DND-41 (cell line): ENCODE data around the gene POC1B.

Experiments
- ATAC-seq: fragments of 200-7000 bp; cut with Tn5 transposase; 3 replicates; pipeline ENCODE4 v1.9.1; 2021; ENCODE audit warnings: low read depth; ENCODE audit not compliant: insufficient read depth
- DNase-seq: peaks from one replicate; pipeline ENCODE4 v3.0.0-alpha.2; 2020
- H2AFZ ChIP-seq: 2 replicates; pipeline ENCODE4 v1.6.0; 2012; ENCODE audit warnings: low read depth, low read length
- H3K27ac ChIP-seq: 2 replicates; pipeline ENCODE4 v1.5.1; 2012; ENCODE audit warnings: low read length, inconsistent platforms
- H3K27me3 ChIP-seq: fragments of 200-600 bp; sonication (generic); 2 replicates; pipeline ENCODE4 v1.6.0; 2012; ENCODE audit warnings: low read length, mild to moderate bottlenecking, inconsistent platforms; ENCODE audit not compliant: insufficient read depth, poor library complexity
- H3K36me3 ChIP-seq: 2 replicates; pipeline ENCODE4 v1.5.1; 2012; ENCODE audit warnings: low read length, inconsistent platforms; ENCODE audit not compliant: insufficient read depth
- H3K4me1 ChIP-seq: 2 replicates; pipeline ENCODE4 v1.5.1; 2012; ENCODE audit warnings: mild to moderate bottlenecking, low read length; ENCODE audit not compliant: insufficient read depth
- H3K4me2 ChIP-seq: 2 replicates; pipeline ENCODE4 v1.6.0; 2012; ENCODE audit warnings: mild to moderate bottlenecking, moderate library complexity, low read length, inconsistent platforms; ENCODE audit not compliant: insufficient read depth
- H3K4me3 ChIP-seq, 2 experiments: fragments of 200-600 bp in 1 of 2; shearing (Covaris generic) in 1 of 2; 2 replicates each; pipeline ENCODE4 v1.5.1; 2012 to 2016; ENCODE audit warnings: inconsistent platforms in 2 of 2, low read length in 2 of 2, mild to moderate bottlenecking in 2 of 2, low read depth in 1 of 2, moderate library complexity in 1 of 2
- H3K79me2 ChIP-seq: 2 replicates; pipeline ENCODE4 v1.6.0; 2012; ENCODE audit warnings: low read length, inconsistent platforms; ENCODE audit not compliant: insufficient read depth
- H3K9ac ChIP-seq: 2 replicates; pipeline ENCODE4 v1.6.0; 2012; ENCODE audit warnings: low read depth, mild to moderate bottlenecking, inconsistent platforms, low read length, moderate library complexity
- H3K9me3 ChIP-seq: 2 replicates; pipeline ENCODE4 v1.5.1; 2012; ENCODE audit warnings: low read length, moderate library complexity, mild to moderate bottlenecking, inconsistent platforms; ENCODE audit not compliant: insufficient read depth, severe bottlenecking
- H4K20me1 ChIP-seq: 2 replicates; pipeline ENCODE4 v1.6.0; 2012; ENCODE audit warnings: low read length; ENCODE audit not compliant: insufficient read depth
- CTCF ChIP-seq: IDR thresholded peaks from 2 replicates; pipeline ENCODE4 v1.5.1; 2012; ENCODE audit warnings: borderline replicate concordance, low read length, moderate library complexity, mild to moderate bottlenecking; ENCODE audit not compliant: poor library complexity, severe bottlenecking; ENCODE audit errors: extremely low read depth
- EZH2 ChIP-seq: IDR thresholded peaks from 3 replicates; pipeline ENCODE4 v1.6.1; 2012; ENCODE audit warnings: borderline replicate concordance, low read depth, mild to moderate bottlenecking, moderate library complexity, low read length, inconsistent platforms; ENCODE audit not compliant: severe bottlenecking

Gene POC1B

GRCh38 chr12:89414322-89414721 is 111.5 kb downstream of the POC1B start:
- no peak overlapping the region for H3K4me3 ChIP-seq
- H4K20me1 ChIP-seq = no peaks in the 10 kb centered on the region
- no peaks in the 10 kb centered on the region for H3K4me1 ChIP-seq
- ATAC-seq (no peak), DNase-seq (no peak)
- no peaks in the 10 kb centered on the region for H3K36me3 ChIP-seq
- no peaks in the 10 kb centered on the region for H3K79me2 ChIP-seq
- no peak overlapping the region for H3K4me2 ChIP-seq
- no peaks in the 10 kb centered on the region for H3K9me3 ChIP-seq
- no peak overlapping the region for H3K27ac ChIP-seq
- H3K9ac ChIP-seq = no peak overlapping the region
- H3K27me3 ChIP-seq = no peaks in the 10 kb centered on the region
- no peak overlapping the region for H2AFZ ChIP-seq
- no peak for TF ChIP-seq CTCF
- TF ChIP-seq EZH2 = no peak

- no peaks in the 10 kb centered on the region for H3K36me3 ChIP-seq
- no peaks in the 10 kb centered on the region for H3K4me1 ChIP-seq
- TF ChIP-seq EZH2 (no peak), CTCF (no peak)
- ATAC-seq = no peak
- H3K79me2 ChIP-seq = no peaks in the 10 kb centered on the region
- DNase-seq = no peak
- no peak overlapping the region for H3K27ac ChIP-seq
- no peaks in the 10 kb centered on the region for H3K27me3 ChIP-seq
- no peak overlapping the region for H3K9ac ChIP-seq
- H4K20me1 ChIP-seq = no peaks in the 10 kb centered on the region
- no peak overlapping the region for H3K4me2 ChIP-seq
- no peak overlapping the region for H2AFZ ChIP-seq
- no peak overlapping the region for H3K4me3 ChIP-seq
- no peaks in the 10 kb centered on the region for H3K9me3 ChIP-seq
Observed at GRCh38 chr12:89413234-89413633, 112.6 kb downstream of the POC1B start.

DNA sequence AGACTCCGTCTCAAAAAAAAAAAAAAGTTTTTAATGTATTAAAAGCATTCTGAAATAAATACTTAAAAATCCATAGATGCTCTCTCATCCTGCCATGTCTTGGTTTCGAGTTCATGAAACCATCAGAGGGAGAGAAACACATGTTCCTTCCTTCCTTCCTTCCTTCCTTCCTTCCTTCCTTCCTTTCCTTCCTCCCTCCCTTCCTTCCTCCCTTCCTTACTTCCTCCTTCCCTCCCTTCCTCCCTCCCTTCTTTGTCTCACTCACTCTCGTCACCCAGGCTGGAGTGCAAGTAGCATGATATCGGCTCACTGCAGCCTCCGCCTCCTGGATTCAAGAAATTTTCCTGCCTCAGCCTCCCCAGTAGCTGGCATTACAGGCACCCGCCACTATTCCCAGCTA is 113.2 kb downstream of the POC1B start:
- TF ChIP-seq CTCF (no peak), EZH2 (no peak)
- Histone ChIP-seq H3K27ac (no peak overlapping the region), H2AFZ (no peak overlapping the region), H4K20me1 (no peaks in the 10 kb centered on the region), H3K4me2 (no peak overlapping the region), H3K79me2 (no peaks in the 10 kb centered on the region), H3K9me3 (no peaks in the 10 kb centered on the region), H3K27me3 (no peaks in the 10 kb centered on the region), H3K4me3 (no peak overlapping the region), H3K36me3 (no peaks in the 10 kb centered on the region), H3K4me1 (no peaks in the 10 kb centered on the region), H3K9ac (no peak overlapping the region)
- no peak for ATAC-seq
- no peak for DNase-seq

DNA sequence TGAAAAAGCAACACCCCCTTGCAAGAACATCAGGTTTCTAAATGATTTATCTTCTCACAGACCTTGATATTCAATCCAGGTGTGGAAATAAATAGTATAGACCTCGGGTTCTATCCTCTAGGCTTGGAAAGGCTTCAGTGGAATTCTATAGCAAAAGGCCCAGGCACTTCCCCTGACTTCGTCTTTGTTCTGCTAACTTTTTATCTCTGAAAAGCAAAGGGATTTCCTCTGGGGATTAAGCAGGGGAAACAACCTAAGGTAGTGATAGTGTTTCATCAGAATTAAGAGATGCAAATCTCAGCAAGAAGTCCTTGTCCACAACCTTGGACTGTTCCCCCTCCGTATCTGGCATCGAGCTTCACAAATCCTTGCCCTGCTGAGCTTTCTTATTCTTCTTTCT is 114.0 kb downstream of the POC1B start:
- Histone ChIP-seq H2AFZ (no peak overlapping the region), H3K4me1 (no peaks in the 10 kb centered on the region), H3K4me2 (no peak overlapping the region), H3K27me3 (no peaks in the 10 kb centered on the region), H4K20me1 (no peaks in the 10 kb centered on the region), H3K36me3 (no peaks in the 10 kb centered on the region), H3K79me2 (no peaks in the 10 kb centered on the region), H3K4me3 (no peak overlapping the region), H3K9me3 (no peaks in the 10 kb centered on the region), H3K9ac (no peak overlapping the region), H3K27ac (no peak overlapping the region)
- TF ChIP-seq CTCF = no peak
- no peak for TF ChIP-seq EZH2
- DNase-seq (no peak), ATAC-seq (no peak)
